Effector memory CD8-positive, alpha-beta T cell (primary cell): ENCODE data around the gene B4GALT6.

Experiments used
- ATAC-seq: fragments of 150-1000 bp; cut with Tn5 transposase; replicated peaks from 2 replicates; pipeline ENCODE4 v1.10.0; 2021; ENCODE audit warnings: mild to moderate bottlenecking, moderate library complexity
- DNase-seq, 3 experiments: peaks; one replicate each; pipeline ENCODE4 v3.0.0; 2021
- H3K27ac Mint-ChIP-seq, 2 donors: one replicate each; pipeline ENCODE4 v1.8.0; 2022; ENCODE audit warnings: mild to moderate bottlenecking in 2 of 2, mixed read lengths in 2 of 2, moderate library complexity in 2 of 2
- H3K27me3 Mint-ChIP-seq, 2 donors: one replicate each; pipeline ENCODE4 v1.8.0; 2022; ENCODE audit warnings: mixed read lengths in 2 of 2
- H3K36me3 Mint-ChIP-seq: one replicate; pipeline ENCODE4 v1.8.0; 2022; ENCODE audit warnings: mild to moderate bottlenecking, moderate library complexity, mixed read lengths; ENCODE audit not compliant: insufficient read depth
- H3K4me1 Mint-ChIP-seq, 2 donors: one replicate each; pipeline ENCODE4 v1.8.0; 2022; ENCODE audit warnings: low read depth in 2 of 2, mixed read lengths in 2 of 2
- H3K4me3 Mint-ChIP-seq, 2 donors: one replicate each; pipeline ENCODE4 v1.8.0; 2022; ENCODE audit warnings: mild to moderate bottlenecking in 2 of 2, mixed read lengths in 2 of 2, moderate library complexity in 2 of 2
- H3K9me3 Mint-ChIP-seq, 2 donors: one replicate each; pipeline ENCODE4 v1.8.0; 2022; ENCODE audit warnings: mixed read lengths in 2 of 2

The B4GALT6 gene

DNA sequence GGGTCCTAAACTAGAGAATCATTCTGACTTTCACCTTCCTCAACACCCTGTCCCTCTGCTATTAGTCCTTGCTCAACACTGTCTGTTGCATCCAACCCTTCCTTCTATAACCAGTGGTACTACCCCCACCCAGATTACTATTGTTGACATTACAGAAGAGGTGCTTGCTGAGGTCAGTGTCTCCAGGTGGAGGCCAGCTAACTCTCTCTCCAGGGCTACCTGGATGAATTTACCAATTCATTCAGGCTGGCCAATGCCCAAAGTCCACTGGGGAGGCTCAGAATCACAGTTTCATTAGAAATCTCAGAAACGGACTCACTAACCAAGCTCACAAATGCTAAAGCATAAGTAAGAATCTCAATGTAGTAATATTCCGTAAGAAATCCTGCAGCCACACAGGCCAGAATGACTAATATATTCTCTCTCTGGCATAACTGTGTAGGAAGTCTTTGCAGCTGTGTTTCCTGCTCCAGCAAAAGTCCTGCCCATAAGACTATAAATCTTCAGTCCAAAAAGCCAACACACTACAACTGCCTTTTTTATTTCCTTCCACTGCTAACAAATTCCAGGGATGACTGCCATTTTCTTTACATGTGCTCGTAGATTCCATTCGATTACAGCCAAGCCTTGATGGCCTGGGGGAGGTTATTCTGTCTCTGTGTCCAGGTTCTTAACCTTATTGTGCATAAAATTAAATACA lies 102.7 kb downstream of the B4GALT6 start:
- DNase-seq (no peak), ATAC-seq (no peak)
- no peak overlapping the region for H3K4me3 Mint-ChIP-seq
- H3K27me3 Mint-ChIP-seq = no peaks in the 10 kb centered on the region
- H3K27ac Mint-ChIP-seq = no peak overlapping the region
- no peaks in the 10 kb centered on the region for H3K36me3 Mint-ChIP-seq
- no peaks in the 10 kb centered on the region for H3K4me1 Mint-ChIP-seq
- no peaks in the 10 kb centered on the region for H3K9me3 Mint-ChIP-seq

GRCh38 chr18:31579375-31579774 lies 105.0 kb downstream of the B4GALT6 start:
- Mint-ChIP-seq H3K4me1 (no peaks in the 10 kb centered on the region), H3K36me3 (no peaks in the 10 kb centered on the region), H3K27ac (no peak overlapping the region), H3K4me3 (no peak overlapping the region), H3K9me3 (no peaks in the 10 kb centered on the region), H3K27me3 (no peaks in the 10 kb centered on the region)
- DNase-seq = no peak
- ATAC-seq = no peak

DNA sequence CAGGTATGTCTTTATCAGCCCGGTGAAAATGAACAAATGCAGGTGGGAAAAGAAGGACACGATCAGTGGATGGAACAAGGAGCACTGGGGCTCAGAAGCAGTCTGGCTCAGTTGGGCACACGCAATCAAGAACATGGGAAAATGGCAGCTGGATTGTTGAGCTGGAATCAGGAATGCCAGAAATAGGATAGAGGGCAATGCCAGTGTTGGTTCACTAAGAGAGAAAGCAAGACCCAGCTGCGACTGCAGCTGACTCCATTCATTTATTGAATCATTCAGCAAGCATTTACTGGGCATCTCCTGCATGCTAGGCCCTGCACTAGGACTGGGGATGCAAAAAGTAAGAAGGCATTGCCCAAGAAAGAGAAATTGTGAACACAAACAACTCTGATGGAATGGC lies 106.3 kb downstream of the B4GALT6 start:
- no peaks in the 10 kb centered on the region for H3K9me3 Mint-ChIP-seq
- ATAC-seq (no peak), DNase-seq (no peak)
- H3K4me3 Mint-ChIP-seq = no peak overlapping the region
- no peaks in the 10 kb centered on the region for H3K4me1 Mint-ChIP-seq
- H3K27ac Mint-ChIP-seq = no peak overlapping the region
- H3K36me3 Mint-ChIP-seq = no peaks in the 10 kb centered on the region
- no peaks in the 10 kb centered on the region for H3K27me3 Mint-ChIP-seq

DNA sequence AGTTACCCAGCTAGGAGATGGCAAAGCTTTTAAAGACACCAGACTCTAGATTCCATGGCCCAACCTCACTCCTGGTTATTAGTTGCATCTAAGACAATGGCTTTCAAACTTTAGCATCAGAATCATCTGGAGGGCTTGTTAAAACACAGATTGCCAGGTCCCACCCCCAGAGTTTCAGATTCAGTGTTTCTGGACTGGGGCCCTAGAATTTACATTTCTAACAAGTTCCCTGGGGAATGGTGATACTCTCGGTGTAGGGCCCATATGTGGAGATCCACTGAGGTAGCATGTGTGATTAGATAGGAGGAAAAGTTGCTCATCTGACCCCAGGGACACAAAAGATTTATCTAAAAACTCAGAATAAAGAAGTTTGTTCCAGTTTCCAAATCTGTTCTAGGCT lies 107.2 kb downstream of the B4GALT6 start:
- Mint-ChIP-seq H3K27me3 (no peaks in the 10 kb centered on the region), H3K36me3 (no peaks in the 10 kb centered on the region), H3K27ac (no peak overlapping the region), H3K9me3 (no peaks in the 10 kb centered on the region), H3K4me3 (no peak overlapping the region), H3K4me1 (no peaks in the 10 kb centered on the region)
- ATAC-seq (no peak), DNase-seq (no peak)

DNA sequence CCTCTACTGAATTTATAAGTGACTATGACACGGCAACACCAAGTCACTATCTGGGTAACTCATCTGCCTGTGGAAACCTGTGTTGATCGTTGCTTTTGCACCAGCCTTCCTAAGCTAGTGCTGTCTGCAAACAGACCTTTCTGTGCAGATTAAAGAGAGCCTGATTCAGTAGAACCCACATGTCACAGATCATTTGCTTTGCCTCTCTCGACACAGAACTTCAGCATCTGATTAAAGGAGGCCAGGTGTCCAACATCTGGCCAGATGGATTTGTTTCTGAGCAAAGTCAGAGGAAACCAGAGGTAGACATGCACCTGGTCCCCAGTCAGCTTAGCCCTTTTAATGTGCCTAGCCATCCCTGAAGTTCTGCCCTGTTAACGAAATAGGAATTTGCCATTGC lies 107.7 kb downstream of the B4GALT6 start:
- H3K9me3 Mint-ChIP-seq = no peaks in the 10 kb centered on the region
- no peaks in the 10 kb centered on the region for H3K36me3 Mint-ChIP-seq
- no peak overlapping the region for H3K4me3 Mint-ChIP-seq
- no peaks in the 10 kb centered on the region for H3K4me1 Mint-ChIP-seq
- no peak overlapping the region for H3K27ac Mint-ChIP-seq
- no peaks in the 10 kb centered on the region for H3K27me3 Mint-ChIP-seq
- ATAC-seq (no peak), DNase-seq (no peak)

DNA sequence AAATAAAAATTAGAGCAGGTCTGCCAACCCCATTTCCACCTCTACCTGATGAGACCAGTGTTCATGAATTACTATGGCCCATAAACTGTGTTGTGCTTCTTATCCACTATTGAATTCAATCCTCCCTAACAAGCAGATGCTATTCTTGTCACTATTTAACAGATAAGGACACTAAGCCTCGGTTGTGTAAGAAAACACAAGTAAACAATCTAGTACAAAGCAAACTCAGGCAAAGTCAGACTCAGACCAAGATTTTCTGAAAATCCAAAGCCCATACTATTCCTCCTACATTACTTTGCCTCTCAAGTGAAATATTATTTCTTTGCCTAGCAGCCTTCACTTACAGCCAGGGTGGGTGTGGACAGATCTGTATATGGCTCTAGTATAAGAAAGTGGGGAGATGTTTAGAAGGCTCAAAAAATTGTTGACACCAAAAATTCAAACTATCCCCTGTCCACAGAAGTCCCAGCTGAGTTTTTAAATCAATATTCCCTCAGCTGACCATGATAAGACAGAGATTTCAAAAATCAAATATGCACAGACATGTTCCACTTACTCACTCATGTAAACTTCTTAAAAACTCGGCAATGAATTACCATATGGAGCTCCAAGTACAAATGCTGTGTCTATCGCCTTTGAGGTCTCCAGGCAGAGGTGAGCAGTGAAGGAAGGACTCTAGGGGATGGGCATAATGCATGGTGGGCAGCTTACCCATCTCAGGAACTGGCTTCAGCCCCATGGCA lies 108.7 kb downstream of the B4GALT6 start:
- Mint-ChIP-seq H3K4me3 (no peak overlapping the region), H3K27ac (no peak overlapping the region), H3K27me3 (no peaks in the 10 kb centered on the region), H3K36me3 (no peaks in the 10 kb centered on the region), H3K9me3 (no peaks in the 10 kb centered on the region), H3K4me1 (no peaks in the 10 kb centered on the region)
- no peak for ATAC-seq
- no peak for DNase-seq

- Mint-ChIP-seq H3K4me3 (no peak overlapping the region), H3K27me3 (no peaks in the 10 kb centered on the region), H3K9me3 (no peaks in the 10 kb centered on the region), H3K4me1 (no peaks in the 10 kb centered on the region), H3K27ac (no peak overlapping the region), H3K36me3 (no peaks in the 10 kb centered on the region)
- no peak for DNase-seq
- no peak for ATAC-seq
Observed at GRCh38 chr18:31574359-31574758, 110.0 kb downstream of the B4GALT6 start.
